COR-L47 (cell line): Measurements from ENCODE around the gene EXOC2.
A peak's percentile ranks its signal among the peaks of the same experiment; 100 is the strongest.

ENCODE experiments used
- DNase-seq: peaks from one replicate; lab custom pipeline; 2025; lab: John Stamatoyannopoulos, UW

EXOC2 gene, protein sequence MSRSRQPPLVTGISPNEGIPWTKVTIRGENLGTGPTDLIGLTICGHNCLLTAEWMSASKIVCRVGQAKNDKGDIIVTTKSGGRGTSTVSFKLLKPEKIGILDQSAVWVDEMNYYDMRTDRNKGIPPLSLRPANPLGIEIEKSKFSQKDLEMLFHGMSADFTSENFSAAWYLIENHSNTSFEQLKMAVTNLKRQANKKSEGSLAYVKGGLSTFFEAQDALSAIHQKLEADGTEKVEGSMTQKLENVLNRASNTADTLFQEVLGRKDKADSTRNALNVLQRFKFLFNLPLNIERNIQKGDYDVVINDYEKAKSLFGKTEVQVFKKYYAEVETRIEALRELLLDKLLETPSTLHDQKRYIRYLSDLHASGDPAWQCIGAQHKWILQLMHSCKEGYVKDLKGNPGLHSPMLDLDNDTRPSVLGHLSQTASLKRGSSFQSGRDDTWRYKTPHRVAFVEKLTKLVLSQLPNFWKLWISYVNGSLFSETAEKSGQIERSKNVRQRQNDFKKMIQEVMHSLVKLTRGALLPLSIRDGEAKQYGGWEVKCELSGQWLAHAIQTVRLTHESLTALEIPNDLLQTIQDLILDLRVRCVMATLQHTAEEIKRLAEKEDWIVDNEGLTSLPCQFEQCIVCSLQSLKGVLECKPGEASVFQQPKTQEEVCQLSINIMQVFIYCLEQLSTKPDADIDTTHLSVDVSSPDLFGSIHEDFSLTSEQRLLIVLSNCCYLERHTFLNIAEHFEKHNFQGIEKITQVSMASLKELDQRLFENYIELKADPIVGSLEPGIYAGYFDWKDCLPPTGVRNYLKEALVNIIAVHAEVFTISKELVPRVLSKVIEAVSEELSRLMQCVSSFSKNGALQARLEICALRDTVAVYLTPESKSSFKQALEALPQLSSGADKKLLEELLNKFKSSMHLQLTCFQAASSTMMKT

DNA sequence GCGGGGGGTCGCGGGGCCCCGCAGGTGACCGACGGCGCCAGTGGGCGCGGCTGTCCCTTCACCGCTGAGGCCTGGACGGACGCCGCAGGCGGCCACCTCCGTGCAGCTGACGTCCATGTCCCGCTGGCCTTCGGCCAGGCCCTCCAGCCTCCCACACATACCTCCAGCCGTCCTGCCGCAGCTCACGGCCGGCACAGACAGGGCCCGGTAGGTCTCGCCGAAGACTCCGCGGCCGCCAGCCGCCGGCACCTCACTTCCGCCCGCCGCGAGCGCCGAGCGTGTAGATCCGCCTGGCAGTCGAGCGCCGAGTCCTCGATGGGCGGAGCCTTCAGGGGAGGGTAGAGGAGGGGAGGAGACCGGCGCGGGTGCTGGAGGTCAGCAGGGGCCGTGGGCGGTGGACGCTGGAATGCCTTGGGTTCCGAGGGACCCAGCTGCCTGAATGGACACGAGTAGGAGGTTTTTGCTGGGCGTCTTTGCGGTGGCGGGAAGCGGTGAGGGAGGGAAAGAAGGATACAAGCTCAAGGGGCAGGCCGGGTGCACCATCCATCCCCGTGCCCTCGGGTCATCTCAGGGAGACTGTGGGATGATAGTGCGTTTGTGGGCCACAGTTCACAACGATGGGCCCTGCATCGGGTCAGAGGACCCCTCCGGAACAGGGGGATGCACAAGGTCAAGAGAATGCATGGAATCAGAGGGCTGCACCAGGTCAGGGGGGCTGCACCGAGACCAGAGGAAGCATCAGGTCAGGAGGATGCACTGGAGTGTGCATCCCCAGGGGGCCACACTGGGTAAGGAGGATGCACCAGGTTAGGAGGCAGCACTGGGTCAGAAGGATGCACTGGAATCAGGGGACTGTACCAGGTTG, at the start of gene EXOC2:
Gene EXOC2, minus strand, starts transcription at position 282 of the 865 bp plus-strand sequence. CDS start 55,321 bp downstream, outside the sequence.
- peak; percentile 83 for DNase-seq

DNA sequence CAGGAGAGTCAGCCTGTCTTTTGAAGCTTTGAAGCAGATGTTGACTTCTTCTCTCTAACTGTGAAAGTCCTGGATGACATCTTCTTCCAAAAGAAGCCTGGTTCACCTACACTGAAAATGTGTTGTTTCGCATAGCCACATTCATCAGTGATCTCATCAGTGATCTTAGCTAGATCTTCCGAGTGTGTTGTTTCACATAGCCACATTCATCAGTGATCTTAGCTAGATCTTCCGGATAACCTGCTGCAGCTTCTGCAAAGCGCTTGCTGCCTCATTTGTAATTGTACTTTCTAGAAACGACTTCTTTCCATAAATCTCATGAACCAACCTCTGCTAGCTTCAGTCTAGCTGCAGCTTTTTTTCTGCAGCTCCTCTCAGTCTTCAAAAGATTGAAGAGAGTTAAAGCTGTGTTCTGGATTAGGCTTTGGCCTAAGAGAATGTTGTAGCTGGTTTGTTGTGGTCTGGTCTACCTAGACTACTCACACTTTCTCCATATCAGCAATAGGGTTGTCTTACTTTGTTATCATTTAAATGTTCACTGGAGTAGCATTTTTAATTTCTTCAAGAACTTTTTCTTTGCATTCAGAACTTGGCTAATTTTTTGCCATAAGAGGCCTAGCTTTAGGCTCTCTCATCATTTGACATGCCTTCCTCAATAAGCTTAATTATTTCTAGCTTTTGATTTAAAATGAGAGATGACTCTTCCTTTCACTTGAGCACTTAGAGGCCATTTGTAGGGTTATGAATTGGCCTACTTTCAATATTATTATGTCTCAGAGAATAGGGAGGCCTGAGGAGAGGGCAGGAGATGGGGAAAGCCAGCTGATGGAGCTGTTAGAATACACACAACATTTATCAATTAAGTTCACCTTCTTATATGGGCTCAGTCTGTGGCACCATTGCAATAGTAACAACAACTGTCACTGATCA, 48.7 kb upstream of the EXOC2 start:
- DNase-seq, result no peak

DNA sequence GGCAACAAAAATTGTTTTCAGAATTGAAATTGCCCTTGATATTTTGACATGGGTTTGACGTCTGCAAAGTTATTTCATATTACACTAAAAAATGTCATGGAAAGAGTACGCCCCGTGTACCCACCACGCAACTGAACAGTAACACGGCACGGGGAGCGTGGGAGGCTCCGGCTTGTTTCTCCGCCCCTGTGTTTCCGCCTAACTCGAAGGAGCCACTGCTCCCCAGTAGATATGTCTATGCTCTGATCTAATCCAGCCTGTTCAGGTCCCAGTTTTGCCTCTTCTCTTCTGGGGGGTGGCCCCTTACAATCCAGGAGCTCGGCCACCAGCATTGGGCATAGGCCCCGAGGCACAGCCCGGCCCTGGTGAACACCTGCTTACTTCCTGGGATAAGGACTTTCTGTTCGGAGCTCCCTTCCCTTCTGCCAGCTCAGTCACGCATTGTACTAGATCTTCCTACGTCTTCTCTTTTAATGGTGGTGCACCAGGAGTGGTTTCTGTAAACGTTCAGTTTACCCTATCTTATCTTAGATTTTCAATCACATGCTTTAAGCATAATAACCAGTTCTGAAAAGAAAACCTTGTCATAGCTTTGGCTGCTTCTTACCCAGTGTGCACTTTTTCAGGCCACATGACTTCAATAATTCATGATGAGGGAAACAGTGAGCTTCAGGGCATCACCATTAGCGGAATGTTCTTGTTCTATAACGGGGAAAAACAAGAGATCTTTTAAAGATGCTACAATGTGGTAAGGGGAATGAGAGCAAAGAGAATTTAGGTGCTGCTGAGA, 43.9 kb upstream of the EXOC2 start:
- DNase-seq, result no peak

DNA sequence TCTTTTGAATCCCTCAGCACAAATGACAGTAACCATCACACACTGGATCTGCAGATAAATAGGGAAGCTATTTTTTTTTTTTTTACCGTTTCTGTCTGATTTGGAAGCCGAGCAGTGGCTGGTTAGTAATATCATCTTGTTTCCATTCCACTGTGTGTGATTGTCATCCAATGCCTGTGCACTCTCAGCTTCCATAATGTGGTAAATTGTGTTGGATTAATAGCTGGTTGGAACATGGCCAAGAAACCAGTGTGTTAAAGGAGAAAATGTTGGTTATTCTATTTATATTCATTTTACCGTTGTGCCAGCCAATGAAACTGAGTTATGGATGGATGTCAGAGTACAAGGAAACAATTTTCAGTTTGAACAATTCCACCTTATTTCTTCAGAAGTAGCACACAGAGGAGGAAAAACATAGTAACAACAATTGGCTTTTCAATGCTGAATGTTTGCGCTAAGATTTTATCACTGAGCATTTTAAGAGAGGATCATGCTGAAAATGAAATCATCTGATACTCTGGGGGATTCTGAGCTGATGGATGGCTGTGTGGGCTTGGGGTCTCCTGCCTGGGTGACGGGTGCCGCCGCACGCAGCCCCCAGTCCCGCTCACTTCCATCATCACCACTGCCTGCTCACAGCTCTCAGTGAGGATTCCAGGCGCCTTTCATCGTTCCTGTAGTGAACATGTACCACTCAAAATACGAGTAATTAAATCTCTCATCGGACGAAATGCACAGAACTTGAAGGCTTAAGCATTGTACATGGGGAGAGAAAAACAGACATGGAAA, 40.7 kb upstream of the EXOC2 start:
- DNase-seq, result peak; percentile 48

DNA sequence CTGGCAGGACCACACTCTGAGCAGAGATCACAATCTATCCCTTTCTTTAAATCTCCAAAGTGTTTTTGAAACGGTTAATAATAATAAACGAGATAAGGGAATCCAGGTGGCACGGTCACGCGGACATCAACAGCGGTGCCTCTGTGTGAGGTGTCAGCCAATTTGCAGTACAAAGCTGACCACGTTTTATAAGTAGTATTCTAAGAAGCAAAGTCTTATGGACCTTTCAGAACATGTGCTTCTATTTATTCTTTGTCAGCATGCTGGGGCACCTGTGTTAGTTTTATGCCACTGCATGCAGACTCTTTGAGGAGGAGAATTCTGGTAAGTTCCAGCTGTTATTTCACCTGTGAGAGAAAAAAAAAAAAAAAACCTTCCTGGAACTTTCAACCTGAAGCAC, 39.0 kb upstream of the EXOC2 start:
- no peak for DNase-seq

DNA sequence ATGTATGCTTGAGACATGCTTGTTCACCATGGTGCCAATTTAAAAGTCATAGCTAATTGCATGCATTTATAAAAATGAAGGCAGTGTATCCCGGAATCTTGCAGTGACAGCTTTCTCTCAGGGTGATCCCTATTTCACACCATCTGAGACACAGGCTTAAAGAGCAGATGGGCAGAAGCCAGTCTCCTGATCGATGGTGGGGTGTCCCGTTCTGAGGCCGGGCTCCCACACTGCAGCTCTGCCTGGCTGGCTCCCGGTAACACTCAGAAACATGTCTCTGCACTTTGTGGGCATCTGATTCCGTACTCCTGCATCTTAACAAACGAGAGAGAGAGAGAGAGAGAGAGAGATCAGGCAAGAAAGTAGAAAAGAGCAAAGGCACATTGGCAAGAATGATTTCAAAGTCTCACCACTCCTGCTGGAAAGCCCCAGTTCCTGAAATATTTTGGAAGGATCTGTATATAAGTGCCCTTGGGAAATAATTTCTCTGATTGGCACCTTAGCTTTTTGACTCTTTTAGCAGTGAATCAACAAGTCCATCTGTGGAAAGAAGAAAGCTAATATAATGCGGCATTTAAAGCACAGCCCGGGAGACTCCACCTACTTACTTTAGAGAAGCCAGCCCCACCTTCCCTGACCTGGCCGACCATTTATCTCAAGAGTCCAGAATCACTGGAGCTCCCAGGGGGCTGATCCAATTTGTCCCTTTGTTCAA, 36.8 kb upstream of the EXOC2 start:
- DNase-seq, result no peak

DNA sequence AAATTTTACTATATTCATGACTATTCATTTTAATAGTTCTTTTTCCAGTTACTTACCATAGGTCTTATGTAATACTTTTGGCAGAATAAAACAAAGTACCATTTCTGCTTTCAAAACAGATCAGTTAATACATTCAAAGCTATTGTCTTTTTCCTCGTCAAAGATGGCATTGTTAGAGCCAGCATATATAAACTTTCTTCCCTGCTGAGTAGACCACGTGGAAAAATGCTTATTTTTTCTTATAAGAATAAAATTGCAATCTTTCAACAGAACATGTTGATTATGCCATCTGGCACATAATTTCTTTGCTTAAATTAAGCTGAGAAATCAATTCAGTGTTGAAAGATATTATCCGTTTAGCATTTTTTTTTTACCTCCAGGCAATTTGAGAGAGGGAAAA, 34.9 kb upstream of the EXOC2 start:
- DNase-seq, result no peak

DNA sequence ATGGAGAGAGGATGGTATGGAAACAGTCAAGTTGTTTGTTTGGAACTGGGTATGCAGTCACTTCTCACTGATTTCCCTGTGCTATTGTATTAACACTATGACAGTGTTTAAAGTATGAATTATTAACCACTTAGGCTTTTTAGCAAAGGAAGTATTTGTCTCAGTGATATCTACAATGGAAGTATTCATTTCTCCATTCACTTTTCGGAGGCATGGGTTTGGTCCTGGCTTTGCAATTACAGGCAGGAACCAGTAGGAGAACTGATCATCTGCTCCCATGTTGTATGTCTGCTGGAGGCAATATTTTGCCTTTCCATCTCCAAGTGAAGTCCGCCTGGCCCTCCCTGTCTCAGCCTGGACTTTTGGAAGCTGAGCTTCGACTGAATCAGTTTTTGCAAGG, 30.6 kb upstream of the EXOC2 start:
- DNase-seq, result no peak

DNA sequence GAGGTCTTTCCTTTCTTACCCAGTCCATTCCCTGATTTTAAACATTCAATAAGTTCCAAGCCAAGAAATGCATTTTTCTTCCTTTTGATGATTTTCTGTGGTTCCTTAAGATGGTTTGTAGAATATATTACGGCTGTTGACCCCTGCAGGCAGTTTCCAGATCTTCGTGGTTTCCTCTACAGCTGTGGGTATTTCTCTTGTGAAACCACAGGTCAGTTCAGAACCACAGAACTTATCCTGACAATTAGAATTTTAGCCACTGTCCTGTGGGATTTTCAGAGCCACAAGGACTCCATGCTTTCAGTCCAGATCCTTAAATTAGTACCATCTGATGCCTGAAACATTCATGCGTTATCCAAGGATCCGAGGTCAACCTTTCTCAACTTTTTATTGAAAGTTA, 29.7 kb upstream of the EXOC2 start:
- no peak for DNase-seq

DNA sequence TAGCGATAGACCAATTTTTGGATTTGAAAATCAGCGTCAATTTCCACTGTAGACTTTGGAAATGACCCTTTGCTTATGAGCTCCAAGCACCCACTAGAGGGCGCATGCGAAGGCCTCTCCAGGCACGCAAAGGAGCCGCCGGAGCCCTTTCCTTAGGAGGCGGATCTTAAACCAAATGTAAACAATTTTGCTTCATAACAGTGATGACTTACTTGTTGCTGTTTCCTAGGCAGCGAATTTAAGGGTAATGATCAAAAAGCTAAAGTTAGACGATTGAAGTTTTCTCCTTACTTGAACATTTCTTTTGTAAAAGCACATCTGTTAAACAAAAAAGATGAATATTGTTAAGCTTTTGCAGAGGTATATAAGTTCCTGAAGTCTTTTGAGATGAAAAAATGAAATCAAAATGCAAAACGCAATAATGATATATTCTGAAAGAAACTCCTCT, 29.2 kb upstream of the EXOC2 start:
- peak; percentile 83 for DNase-seq

DNA sequence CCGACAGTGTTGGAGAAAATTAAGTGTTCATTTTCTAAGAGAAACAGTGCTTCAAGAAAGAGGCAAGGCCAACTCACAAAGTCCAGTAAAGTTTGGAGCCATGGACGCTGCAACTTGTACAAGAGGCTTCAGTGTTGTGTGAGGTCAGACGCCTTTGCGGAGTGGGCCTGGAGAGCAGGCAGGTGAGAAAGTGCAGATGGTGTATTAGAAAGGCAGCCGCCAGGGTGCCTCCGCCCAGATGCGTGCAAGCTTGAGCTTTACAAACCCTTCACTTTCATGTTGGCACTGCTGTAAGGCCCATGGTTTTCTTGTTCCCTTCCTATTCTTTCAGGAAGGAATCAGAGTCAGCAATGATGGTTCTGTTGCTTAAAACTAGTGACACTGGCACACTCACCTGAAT, 25.4 kb upstream of the EXOC2 start:
- DNase-seq, result no peak

DNA sequence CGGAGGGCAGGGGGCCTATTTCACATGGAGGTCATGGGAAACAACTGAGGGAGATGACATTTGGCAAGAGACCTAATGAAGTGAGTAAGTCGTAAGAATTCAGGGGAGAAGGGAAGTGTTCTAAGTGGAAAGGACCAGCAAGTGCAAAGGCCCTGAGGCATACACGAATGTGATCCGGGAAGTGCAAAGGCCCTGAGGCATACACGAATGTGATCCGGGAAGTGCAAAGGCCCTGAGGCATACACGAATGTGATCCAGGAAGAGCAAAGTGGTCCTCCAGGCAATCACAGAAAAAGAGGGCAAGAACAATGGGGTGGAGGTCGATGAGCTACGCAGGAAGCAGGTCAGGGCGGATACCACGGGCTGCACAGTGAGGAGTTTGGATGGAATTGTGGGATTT, 24.2 kb upstream of the EXOC2 start:
- no peak for DNase-seq

DNA sequence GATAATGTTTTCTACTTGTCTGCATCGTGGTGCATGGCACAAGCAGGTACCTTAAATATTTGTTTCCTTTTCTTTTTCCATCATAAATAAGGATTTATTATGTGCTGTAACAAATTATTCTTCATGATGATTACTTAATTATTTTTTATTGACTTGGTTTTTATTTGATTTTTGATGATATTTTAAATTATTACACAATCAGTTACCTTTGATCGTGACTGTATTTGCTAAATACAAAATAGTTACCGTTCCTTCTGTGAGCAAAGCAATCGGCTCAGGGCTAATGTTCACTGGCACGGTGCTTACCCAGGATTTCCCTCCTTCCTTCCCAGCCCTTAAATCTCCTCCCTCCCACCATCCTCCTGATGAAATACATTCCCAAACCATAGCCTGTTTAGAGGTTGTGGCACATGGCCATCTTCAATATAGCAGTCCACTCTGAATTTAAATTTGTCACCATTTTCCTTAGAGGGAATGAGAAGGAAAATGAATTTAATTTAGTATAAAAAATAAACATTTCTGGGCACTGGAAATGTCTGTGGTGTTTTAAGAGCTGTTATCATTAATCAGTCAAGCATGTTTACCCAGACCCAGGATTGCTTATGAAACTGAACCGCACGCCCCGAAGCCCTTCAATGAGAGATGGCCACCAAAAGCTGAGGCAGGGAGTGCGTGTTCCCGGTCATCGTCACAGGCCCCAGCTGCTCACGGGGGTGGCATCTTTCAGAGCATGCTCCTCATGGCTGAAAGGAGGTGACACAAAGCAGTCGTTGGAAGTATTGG, 23.0 kb upstream of the EXOC2 start:
- no peak for DNase-seq

DNA sequence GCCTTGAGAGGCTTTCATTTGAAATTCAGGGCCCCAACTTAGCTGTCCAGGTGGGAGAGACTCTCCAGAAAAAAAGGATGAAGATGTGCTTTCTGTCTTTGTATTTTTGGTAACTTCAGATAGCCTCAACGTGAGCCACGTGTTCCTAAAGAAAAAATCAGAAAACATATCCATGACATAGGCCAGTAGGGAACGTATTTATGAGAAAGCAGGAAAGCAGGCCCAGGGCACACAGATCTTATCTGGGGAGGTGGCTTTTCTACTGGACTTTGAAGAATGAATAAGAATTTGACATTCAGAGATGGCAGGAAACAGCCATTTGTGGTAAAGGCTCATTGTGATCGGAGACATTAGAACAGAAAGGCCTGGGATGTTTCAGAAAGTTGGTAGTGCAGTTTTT, 21.2 kb upstream of the EXOC2 start:
- no peak for DNase-seq

DNA sequence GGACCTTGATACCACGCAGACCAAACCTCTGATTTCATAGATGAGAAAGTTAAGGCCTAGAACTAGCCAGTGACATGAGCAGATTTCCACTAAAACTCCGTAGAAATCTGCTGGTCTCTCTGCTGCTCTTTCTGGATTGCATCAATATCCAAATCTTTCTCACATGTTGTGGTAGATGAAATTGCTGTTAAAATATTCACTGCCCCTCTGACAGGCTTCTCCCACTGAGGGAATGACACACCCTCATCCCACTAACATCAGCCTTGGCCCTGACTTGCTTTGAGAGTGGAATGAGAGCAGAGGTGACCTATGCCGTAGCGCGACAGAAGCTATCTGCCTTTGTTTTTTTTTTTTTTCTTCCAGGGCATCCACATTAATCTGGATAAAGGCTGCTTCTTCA, 20.4 kb upstream of the EXOC2 start:
- no peak for DNase-seq

DNA sequence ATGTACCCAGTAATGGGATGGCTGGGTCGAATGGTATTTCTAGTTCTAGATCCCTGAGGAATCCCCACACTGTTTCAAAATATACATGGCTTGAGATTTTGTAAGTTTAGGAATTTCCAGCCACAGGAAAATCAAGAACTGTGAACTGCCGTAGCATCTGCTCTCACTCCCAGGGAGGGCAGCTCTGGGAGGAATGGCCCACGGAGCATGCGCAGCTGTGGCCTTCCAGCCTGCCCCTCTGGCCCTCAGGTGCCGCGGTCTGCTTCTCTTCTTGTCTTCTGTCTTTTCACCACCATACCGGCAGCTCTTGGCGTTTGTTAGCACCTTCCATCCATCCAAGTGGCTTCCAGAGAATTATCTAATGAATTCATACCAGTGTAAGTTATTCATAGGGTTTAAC, 19.9 kb upstream of the EXOC2 start:
- DNase-seq, result no peak

DNA sequence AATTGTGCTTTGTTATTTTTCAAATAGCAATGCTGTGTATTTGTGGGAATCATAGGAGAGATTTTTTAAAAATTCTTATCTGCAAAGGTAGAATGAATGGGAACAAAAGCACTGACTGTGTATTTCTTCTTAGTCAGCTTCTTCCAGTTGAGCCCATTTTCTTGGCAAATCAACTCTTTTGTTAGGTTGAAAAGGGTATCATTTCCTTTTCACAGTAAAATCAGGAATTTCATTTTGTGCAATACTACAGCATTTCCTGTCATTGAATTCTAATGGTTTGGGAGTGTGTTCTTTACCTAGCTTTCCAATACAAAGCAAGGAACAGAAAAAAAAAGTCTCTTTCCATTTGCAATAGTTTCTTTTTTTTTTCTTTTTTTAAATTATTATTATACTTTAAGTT, 19.0 kb upstream of the EXOC2 start:
- DNase-seq, result no peak
